Common myeloid progenitor, CD34-positive (primary cell): ENCODE data around the gene TPCN1.

ENCODE experiments used
- CTCF ChIA-PET: fragments of 350-600 bp; sonication (Branson Sonifier 250); formaldehyde crosslinking; loops from one replicate; lab custom pipeline; 2021; ENCODE audit warnings: antibody characterized with exemption; lab: Charles Lee
- POLR2A ChIA-PET: fragments of 350-600 bp; sonication (Branson Sonifier 250); formaldehyde crosslinking; loops from one replicate; lab custom pipeline; 2021; ENCODE audit warnings: antibody characterized with exemption; lab: Charles Lee
- DNase-seq, 3 donors: peaks; one replicate each; pipeline versions ENCODE4 v3.0.0 to v3.0.0-alpha.2; 2013
- H3K27ac ChIP-seq, 2 experiments: 1 replicate in 1 of 2; 2 replicates in 1 of 2; pipeline ENCODE4 v1.7.0; 2013; ENCODE audit warnings: inconsistent platforms in 2 of 2, low read length in 2 of 2, mild to moderate bottlenecking in 2 of 2, low read depth in 1 of 2, moderate library complexity in 1 of 2; ENCODE audit not compliant: severe bottlenecking in 2 of 2, insufficient read depth in 1 of 2, poor library complexity in 1 of 2
- H3K27me3 ChIP-seq, 5 experiments: replicated peaks in 2 of 5; 1 replicate in 3 of 5; 2 replicates in 2 of 5; pipeline versions ENCODE4 v1.6.1 to v1.7.0; 2013; ENCODE audit warnings: low read length in 4 of 5, mild to moderate bottlenecking in 2 of 5, moderate library complexity in 2 of 5, inconsistent platforms in 1 of 5; ENCODE audit not compliant: insufficient read depth in 5 of 5, control insufficient read depth in 4 of 5
- H3K36me3 ChIP-seq, 4 experiments: 1 replicate in 2 of 4; 2 replicates in 2 of 4; pipeline versions ENCODE4 v1.6.1 to v1.7.0; 2013; ENCODE audit warnings: low read length in 3 of 4, control low read depth in 1 of 4, mild to moderate bottlenecking in 1 of 4; ENCODE audit not compliant: control insufficient read depth in 4 of 4, insufficient read depth in 4 of 4
- H3K4me1 ChIP-seq, 4 experiments: 1 replicate in 3 of 4; 2 replicates in 1 of 4; pipeline versions ENCODE4 v1.6.1 to v1.7.1; 2013; ENCODE audit warnings: low read length in 3 of 4, mild to moderate bottlenecking in 3 of 4, control low read depth in 1 of 4, inconsistent platforms in 1 of 4, moderate library complexity in 1 of 4; ENCODE audit not compliant: control insufficient read depth in 4 of 4, insufficient read depth in 4 of 4; ENCODE audit errors: control extremely low read depth in 1 of 4
- H3K4me3 ChIP-seq, 7 experiments: 1 replicate in 4 of 7; 2 replicates in 3 of 7; pipeline versions ENCODE4 v1.5.1 to v1.7.0; 2013; ENCODE audit warnings: mild to moderate bottlenecking in 7 of 7, low read length in 6 of 7, moderate library complexity in 6 of 7, inconsistent platforms in 2 of 7, low read depth in 2 of 7, control low read depth in 1 of 7; ENCODE audit not compliant: insufficient read depth in 4 of 7, control insufficient read depth in 1 of 7; ENCODE audit errors: extremely low read depth in 1 of 7
- H3K9me3 ChIP-seq, 5 experiments: 1 replicate in 4 of 5; 2 replicates in 1 of 5; pipeline versions ENCODE4 v1.6.1 to v1.7.1; 2013; ENCODE audit warnings: low read length in 4 of 5, mild to moderate bottlenecking in 2 of 5, inconsistent platforms in 1 of 5, low read depth in 1 of 5, moderate library complexity in 1 of 5; ENCODE audit not compliant: control insufficient read depth in 4 of 5, insufficient read depth in 2 of 5; ENCODE audit errors: control extremely low read depth in 1 of 5
- WGBS: methylation state at CpG from one replicate; pipeline ENCODE4 v1.1.5; 2013; ENCODE audit not compliant: insufficient coverage; 5-methylcytosine and 5-hydroxymethylcytosine counted together

Gene TPCN1

GRCh38 chr12:113318046-113318656 is 96.9 kb downstream of the TPCN1 start:
- Histone ChIP-seq H3K4me3 (no peak overlapping the region), H3K9me3 (peaks cover 0 to 8% (median 7%) of the 10 kb centered on the region in 5 experiments), H3K36me3 (peaks cover 14 to 93% (median 62%) of the 10 kb centered on the region in 4 experiments), H3K27me3 (no peaks in the 10 kb centered on the region), H3K4me1 (no peaks in the 10 kb centered on the region), H3K27ac (no peak overlapping the region)
- peak in 1 of 3 donors; percentile 39 for DNase-seq
- CTCF ChIA-PET: interaction anchor here (2.0 kb wide), 1 partner anchor 8 kb away, joined by 6 read pairs; no protein-coding TSS in a partner anchor
- POLR2A ChIA-PET: no interaction called here
- WGBS: 97% methylated on average over 3 of the region's 4 CpGs

- DNase-seq: no peak
- 95% methylated on average over 10 of the region's 15 CpGs for WGBS
- peaks cover 14 to 89% (median 62%) of the 10 kb centered on the region in 4 experiments for H3K36me3 ChIP-seq
- ChIA-PET POLR2A (interaction anchor here (0.7 kb wide), 1 partner anchor 44 kb away, joined by 3 read pairs; no protein-coding TSS in a partner anchor), CTCF (interaction anchor here (2.0 kb wide), 2 partner anchors 9 to 13 kb away, joined by 6 read pairs; no protein-coding TSS in a partner anchor)
- H3K9me3 ChIP-seq: peaks cover 0 to 9% (median 7%) of the 10 kb centered on the region in 5 experiments
- H3K27me3 ChIP-seq: no peaks in the 10 kb centered on the region
- H3K27ac ChIP-seq: no peak overlapping the region
- no peaks in the 10 kb centered on the region for H3K4me1 ChIP-seq
- H3K4me3 ChIP-seq: no peak overlapping the region
Observed at GRCh38 chr12:113318900-113319628, 97.8 kb downstream of the TPCN1 start.

GRCh38 chr12:113320401-113320800 is 99.1 kb downstream of the TPCN1 start:
- DNase-seq: no peak
- ChIA-PET POLR2A (no interaction called here), CTCF (interaction anchor here (2.0 kb wide), 2 partner anchors 11 to 12 kb away, joined by 6 read pairs; no protein-coding TSS in a partner anchor)
- Histone ChIP-seq H3K27ac (no peak overlapping the region), H3K36me3 (peaks cover 12 to 75% (median 53%) of the 10 kb centered on the region in 4 experiments), H3K9me3 (peaks cover 0 to 9% (median 7%) of the 10 kb centered on the region in 5 experiments), H3K4me3 (no peak overlapping the region), H3K4me1 (no peaks in the 10 kb centered on the region), H3K27me3 (no peaks in the 10 kb centered on the region)
- WGBS: 99% methylated on average over 8 of the region's 12 CpGs

GRCh38 chr12:113322343-113322742 is 101.1 kb downstream of the TPCN1 start:
- Histone ChIP-seq H3K4me3 (no peak overlapping the region), H3K27me3 (no peaks in the 10 kb centered on the region), H3K36me3 (peaks cover 12 to 60% (median 44%) of the 10 kb centered on the region in 4 experiments), H3K4me1 (no peaks in the 10 kb centered on the region), H3K27ac (no peak overlapping the region), H3K9me3 (peaks cover 0 to 9% (median 7%) of the 10 kb centered on the region in 5 experiments)
- ChIA-PET POLR2A (no interaction called here), CTCF (interaction anchor here (0.7 to 1.5 kb wide), 3 partner anchors 10 to 103 kb away, joined by 4 to 5 read pairs (median 4); no protein-coding TSS in a partner anchor)
- no peak for DNase-seq
- 100% methylated on average over 1 of the region's 2 CpGs for WGBS

GRCh38 chr12:113325916-113326315 is 104.7 kb downstream of the TPCN1 start:
- no peak overlapping the region for H3K4me3 ChIP-seq
- POLR2A ChIA-PET: no interaction called here
- WGBS: 93% methylated on average over 2 of the region's 3 CpGs
- H3K27ac ChIP-seq: no peak overlapping the region
- H3K27me3 ChIP-seq: no peaks in the 10 kb centered on the region
- H3K4me1 ChIP-seq: no peaks in the 10 kb centered on the region
- DNase-seq: no peak
- CTCF ChIA-PET: interaction anchor here (1.2 to 1.3 kb wide), 2 partner anchors 11 to 13 kb away, joined by 3 to 4 read pairs; no protein-coding TSS in a partner anchor
- H3K9me3 ChIP-seq: peaks cover 0 to 9% (median 7%) of the 10 kb centered on the region in 5 experiments
- peaks cover 6 to 50% (median 26%) of the 10 kb centered on the region in 4 experiments for H3K36me3 ChIP-seq

- ChIA-PET CTCF (interaction anchor here (0.5 to 1.3 kb wide), 3 partner anchors 12 to 36 kb away, joined by 3 to 4 read pairs (median 3); no protein-coding TSS in a partner anchor), POLR2A (interaction anchor here (0.6 kb wide), 1 partner anchor 85 kb away, joined by 3 read pairs; no protein-coding TSS in a partner anchor)
- Histone ChIP-seq H3K9me3 (peaks cover 0 to 9% (median 7%) of the 10 kb centered on the region in 5 experiments), H3K4me1 (no peaks in the 10 kb centered on the region), H3K36me3 (peaks cover 4 to 52% (median 24%) of the 10 kb centered on the region in 4 experiments), H3K27ac (no peak overlapping the region), H3K4me3 (no peak overlapping the region), H3K27me3 (no peaks in the 10 kb centered on the region)
- 100% methylated on average over 4 of the region's 4 CpGs for WGBS
- DNase-seq: no peak
Observed at GRCh38 chr12:113326775-113327395, 105.6 kb downstream of the TPCN1 start.
